ENCODE measurements around the gene SLC46A3.

SLC46A3 gene

GRCh38 chr13:28680541-28680940 lies 38.2 kb downstream of the SLC46A3 start:
- DNase-seq, result no peak

DNA sequence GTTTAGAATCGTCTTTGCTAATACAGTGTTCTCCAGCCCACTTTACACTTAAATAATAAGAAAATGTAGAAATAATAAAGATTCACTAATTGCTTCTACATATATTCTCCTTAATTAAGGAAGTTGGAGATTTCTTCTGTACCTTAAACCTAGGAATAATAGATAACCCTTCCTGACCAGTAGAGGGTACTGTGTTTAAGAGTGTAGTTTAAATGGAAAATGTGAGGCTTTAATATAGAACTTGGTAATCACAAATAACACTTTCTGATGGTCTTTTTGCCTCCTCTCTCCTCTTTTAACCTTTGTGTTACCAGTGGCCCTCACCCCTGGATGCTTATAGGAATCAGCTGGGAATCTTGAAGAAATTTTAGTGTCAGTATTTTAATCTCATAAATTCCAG lies 39.1 kb downstream of the SLC46A3 start:
- DNase-seq, result no peak

DNA sequence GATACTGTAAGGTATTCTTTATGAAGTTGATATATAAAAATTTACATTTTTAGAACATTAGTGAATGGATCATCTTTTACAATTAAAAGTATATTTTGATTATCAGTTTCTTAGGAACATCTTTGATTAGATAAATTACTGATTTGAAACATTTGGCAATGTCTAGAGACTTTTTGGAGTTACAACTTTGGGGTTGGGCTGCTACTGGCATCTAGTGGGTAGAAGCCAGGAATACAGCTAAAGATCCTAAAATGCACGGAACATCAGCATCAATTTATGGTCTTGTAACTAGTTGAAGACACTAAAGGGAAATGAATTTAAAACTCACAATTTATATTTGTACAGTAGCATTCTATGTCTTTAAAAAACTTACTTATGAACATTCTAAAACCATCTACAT lies 40.0 kb downstream of the SLC46A3 start:
- no peak for DNase-seq

GRCh38 chr13:28671126-28671792 lies 47.5 kb downstream of the SLC46A3 start:
- no peak for DNase-seq

- DNase-seq, result no peak
These were observed 51.8 kb downstream of the SLC46A3 start for GRCh38 chr13:28666897-28667488.

DNA sequence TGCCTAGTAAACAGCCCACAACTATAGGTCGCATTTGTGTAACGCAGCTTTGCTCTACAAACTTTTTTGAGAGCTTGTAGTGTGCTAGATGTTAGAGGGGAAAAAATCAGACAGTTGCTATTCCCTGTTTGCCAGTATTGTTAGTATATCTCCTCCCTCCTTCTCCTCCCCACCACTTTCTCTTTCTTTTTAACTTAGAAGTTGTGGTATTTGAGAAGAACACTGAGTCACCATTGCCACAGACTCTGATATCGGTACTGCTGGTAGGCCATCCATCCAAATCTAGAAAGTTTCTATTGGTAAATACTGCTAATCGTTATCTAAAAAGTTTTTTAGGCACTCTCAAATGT lies 59.2 kb downstream of the SLC46A3 start:
- no peak for DNase-seq

DNA sequence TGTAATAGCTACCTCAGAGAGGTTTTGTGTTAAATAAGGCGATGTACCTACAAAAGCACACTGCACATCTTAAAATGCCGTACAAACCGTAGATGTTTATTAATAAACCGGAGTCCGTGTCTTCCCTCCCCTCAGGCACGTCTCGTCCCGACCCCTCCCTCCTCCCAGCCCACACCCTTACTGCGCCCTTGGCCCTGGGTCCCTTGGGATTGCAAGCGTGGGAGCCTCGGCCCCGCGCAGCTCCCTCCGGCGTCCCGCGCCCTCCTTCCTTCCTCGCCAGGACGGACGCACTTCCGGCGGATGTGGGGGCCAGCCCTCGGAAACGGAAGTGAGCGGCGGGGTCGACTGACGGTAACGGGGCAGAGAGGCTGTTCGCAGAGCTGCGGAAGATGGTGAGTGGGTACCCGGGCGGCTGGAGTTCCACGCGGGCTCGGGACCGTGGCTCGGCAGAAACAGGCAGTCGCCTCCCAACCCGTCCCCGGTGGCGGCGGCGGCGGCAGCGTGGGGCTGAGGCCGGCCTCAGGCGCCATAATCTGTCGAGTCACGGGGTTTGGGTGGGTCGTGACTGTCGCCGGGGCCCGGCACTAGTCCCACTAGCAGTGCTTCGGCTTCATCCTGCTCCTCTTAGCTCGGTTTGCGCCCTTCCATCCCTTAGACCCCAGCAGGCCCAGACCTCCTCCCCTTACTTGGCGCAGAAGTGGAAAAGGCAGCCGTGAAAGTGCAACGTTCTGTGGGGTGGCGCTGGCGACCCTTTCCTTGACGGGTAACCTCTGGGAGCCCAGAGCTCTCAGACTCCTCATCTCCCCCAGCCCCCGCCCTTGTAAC lies 59.8 kb downstream of the SLC46A3 start, which contains the start of gene POMP:
Gene POMP, plus strand, starts transcription at position 335 of the 825 bp plus-strand sequence. Its CDS starts 55 bp downstream, at position 390.
- peak; percentile 89 for DNase-seq

GRCh38 chr13:28658539-28658795 lies 60.3 kb downstream of the SLC46A3 start:
- DNase-seq, result no peak

DNA sequence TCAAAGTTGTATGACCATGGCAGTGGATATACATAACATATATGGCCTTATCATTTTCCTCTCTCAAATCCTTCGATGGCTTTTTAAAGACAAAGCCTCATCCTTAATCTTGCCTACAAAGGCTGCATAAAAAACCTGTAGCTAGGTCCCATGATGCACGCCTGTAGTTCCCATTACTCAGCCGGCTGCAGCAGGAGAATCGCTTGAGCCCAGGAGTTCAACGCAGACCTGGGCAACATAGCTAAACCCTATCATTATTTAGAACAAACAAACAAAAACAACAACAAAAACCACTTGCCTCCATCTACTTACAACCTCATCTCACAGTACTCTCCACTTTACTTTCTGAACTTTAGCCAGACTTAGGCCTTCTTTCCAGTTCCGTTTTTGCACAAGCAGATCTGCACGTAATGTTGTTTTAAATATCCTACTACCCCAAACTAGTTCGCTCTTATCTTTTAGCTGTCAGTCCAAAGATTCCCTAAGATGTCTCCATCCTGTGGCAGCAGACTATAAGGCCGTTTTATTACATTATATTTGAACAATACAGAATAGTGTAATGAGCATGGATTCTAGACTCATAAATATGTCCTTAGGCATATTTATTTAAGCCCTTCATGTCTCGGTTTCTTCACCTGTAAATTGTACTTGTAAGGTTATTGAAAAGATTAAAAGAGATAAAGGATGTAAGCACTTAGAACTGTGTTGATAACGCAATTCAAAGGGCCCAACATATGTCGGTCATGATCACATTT lies 60.8 kb downstream of the SLC46A3 start:
- DNase-seq, result no peak

GRCh38 chr13:28655561-28655960 lies 63.2 kb downstream of the SLC46A3 start:
- DNase-seq, result no peak

DNA sequence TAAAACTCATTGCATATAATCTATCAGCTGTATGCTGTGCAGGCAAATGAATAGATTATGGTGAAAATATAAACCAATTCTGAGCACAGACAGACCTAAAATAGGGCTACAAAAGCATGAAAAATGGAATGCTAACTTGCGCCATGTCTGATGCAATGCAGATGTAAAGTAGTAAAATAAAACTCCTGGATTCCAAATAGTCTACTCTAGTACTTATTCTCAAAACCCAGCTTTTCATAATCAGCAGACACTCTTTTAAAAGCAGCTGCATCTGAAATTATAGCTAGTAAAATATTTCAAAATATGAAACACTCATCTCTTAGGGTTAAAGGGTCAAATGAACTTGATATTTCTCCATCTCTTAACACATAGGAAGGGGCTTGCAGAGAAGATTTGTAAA lies 64.5 kb downstream of the SLC46A3 start:
- DNase-seq, result no peak

- DNase-seq, result no peak
These were observed 65.7 kb downstream of the SLC46A3 start for GRCh38 chr13:28653111-28653510.

- DNase-seq, result no peak
These were observed 66.9 kb downstream of the SLC46A3 start for GRCh38 chr13:28651810-28652401.

- DNase-seq, result no peak
These were observed 68.5 kb downstream of the SLC46A3 start for GRCh38 chr13:28650284-28650683.

All from T-helper 9 cell (primary cell).